B cell (primary cell): ENCODE results near the gene CCL14.
"Not testable (repeated sequence)": the region's sequence is repeated elsewhere in the genome, so short reads cannot be mapped to it uniquely, and the experiment has no call there.

Source experiments
- EZH2 ChIP-seq: IDR thresholded peaks from 2 replicates; pipeline ENCODE4 v1.6.1; 2012; ENCODE audit warnings: borderline replicate concordance, low read depth, mild to moderate bottlenecking, moderate library complexity, low read length; ENCODE audit not compliant: insufficient read depth, poor library complexity, severe bottlenecking
- TF ChIP-seq, protein P1 (sequence below): fragments of 200-600 bp; IDR thresholded peaks from one replicate; pipeline ENCODE4 v1.8.0; 2022; ENCODE audit warnings: antibody characterized with exemption, mild to moderate bottlenecking

DNA sequence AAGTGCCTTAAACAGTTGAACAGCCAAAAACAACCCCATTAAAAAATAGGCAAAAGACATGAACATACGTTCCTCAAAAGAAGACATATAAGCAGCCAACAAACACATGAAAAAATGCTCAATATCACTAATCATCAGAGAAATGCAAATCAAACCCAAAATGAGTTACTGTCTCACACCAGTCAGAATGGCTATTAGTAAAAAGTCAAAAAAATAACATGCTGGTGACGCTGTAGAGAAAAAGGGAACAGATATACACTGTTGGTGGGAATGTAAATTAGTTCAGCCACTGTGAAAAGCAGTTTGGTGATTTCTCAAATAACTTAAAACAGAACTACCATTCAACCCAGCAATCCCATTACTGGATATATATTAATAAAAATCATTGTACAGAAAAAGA, 8.8 kb upstream of the CCL14 start:
- TF ChIP-seq, protein P1, sequence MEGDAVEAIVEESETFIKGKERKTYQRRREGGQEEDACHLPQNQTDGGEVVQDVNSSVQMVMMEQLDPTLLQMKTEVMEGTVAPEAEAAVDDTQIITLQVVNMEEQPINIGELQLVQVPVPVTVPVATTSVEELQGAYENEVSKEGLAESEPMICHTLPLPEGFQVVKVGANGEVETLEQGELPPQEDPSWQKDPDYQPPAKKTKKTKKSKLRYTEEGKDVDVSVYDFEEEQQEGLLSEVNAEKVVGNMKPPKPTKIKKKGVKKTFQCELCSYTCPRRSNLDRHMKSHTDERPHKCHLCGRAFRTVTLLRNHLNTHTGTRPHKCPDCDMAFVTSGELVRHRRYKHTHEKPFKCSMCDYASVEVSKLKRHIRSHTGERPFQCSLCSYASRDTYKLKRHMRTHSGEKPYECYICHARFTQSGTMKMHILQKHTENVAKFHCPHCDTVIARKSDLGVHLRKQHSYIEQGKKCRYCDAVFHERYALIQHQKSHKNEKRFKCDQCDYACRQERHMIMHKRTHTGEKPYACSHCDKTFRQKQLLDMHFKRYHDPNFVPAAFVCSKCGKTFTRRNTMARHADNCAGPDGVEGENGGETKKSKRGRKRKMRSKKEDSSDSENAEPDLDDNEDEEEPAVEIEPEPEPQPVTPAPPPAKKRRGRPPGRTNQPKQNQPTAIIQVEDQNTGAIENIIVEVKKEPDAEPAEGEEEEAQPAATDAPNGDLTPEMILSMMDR: not testable (repeated sequence)
- not testable (repeated sequence) for TF ChIP-seq EZH2
